HFFc6 (cell line): ENCODE results near the gene SNED1. TPM values are rescaled to one million over a fixed set of nuclear protein-coding genes. Genes with fewer than 3 reads are reported as not detected.

Experiments
- DNase-seq: peaks from one replicate; pipeline ENCODE4 v3.0.0-alpha.2; 2018
- H3K27ac Mint-ChIP-seq: 2 replicates; pipeline ENCODE4 v1.8.0; 2020; ENCODE audit warnings: mild to moderate bottlenecking, mixed read lengths
- H3K27me3 Mint-ChIP-seq: 2 replicates; pipeline ENCODE4 v1.8.0; 2021; ENCODE audit warnings: mild to moderate bottlenecking, moderate library complexity, mixed read lengths; ENCODE audit not compliant: insufficient read depth
- H3K36me3 Mint-ChIP-seq: 2 replicates; pipeline ENCODE4 v1.8.0; 2021; ENCODE audit warnings: low read depth, mixed read lengths
- H3K4me1 Mint-ChIP-seq: 2 replicates; pipeline ENCODE4 v1.8.0; 2020; ENCODE audit warnings: low read depth, mixed read lengths
- H3K4me3 Mint-ChIP-seq: 2 replicates; pipeline ENCODE4 v1.8.0; 2020; ENCODE audit warnings: mild to moderate bottlenecking, moderate library complexity, mixed read lengths
- H3K9me3 Mint-ChIP-seq: 2 replicates; pipeline ENCODE4 v1.8.0; 2020; ENCODE audit warnings: mild to moderate bottlenecking, mixed read lengths
- total RNA-seq, 6 experiments: library from RNA; stranded (reverse); fragmentation: NEBNext Ultra II Directional; extraction: Animal tissue kit (Norgen Biotek cat#: 25700); gene quantifications; 2 replicates in 1 of 6; 3 replicates in 5 of 6; pipeline ENCODE4 v1.2.3, GENCODE V29; 2021
- TF ChIP-seq, protein P1 (sequence below): fragments of 200-600 bp; sonication (generic); IDR thresholded peaks from 2 replicates; pipeline ENCODE4 v1.5.0; 2021; ENCODE audit warnings: antibody characterized with exemption, mild to moderate bottlenecking

Gene SNED1
- total RNA-seq, 6 experiments from 2014 or later, result 1.2 to 2.1 (median 1.6) TPM

DNA sequence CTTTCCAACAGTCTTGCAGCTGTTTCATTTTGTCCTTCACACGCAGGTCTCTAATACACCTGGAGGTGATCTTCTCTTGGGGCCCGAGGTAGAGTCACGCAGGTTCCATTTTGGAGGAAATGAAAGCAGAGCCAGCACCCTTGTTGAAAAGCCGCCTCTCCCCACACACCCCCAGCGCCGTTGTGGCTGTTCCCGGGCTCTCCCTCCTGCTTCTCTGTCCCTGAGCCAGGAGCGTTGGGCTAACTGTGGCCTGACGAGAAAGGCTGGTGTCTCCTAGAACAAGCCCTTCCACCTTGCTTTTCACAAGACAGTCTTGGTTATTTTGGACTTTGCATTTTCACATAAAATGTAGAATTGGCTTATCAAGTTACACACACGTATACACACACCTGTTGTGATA lies 16.3 kb downstream of the SNED1 start:
- no peak overlapping the region for H3K27ac Mint-ChIP-seq
- H3K9me3 Mint-ChIP-seq, result no peaks in the 10 kb centered on the region
- no peak for DNase-seq
- H3K4me3 Mint-ChIP-seq, result no peak overlapping the region
- TF ChIP-seq, protein P1, sequence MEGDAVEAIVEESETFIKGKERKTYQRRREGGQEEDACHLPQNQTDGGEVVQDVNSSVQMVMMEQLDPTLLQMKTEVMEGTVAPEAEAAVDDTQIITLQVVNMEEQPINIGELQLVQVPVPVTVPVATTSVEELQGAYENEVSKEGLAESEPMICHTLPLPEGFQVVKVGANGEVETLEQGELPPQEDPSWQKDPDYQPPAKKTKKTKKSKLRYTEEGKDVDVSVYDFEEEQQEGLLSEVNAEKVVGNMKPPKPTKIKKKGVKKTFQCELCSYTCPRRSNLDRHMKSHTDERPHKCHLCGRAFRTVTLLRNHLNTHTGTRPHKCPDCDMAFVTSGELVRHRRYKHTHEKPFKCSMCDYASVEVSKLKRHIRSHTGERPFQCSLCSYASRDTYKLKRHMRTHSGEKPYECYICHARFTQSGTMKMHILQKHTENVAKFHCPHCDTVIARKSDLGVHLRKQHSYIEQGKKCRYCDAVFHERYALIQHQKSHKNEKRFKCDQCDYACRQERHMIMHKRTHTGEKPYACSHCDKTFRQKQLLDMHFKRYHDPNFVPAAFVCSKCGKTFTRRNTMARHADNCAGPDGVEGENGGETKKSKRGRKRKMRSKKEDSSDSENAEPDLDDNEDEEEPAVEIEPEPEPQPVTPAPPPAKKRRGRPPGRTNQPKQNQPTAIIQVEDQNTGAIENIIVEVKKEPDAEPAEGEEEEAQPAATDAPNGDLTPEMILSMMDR, result no peak
- H3K36me3 Mint-ChIP-seq, result no peaks in the 10 kb centered on the region
- peaks cover 2% of the 10 kb centered on the region for H3K27me3 Mint-ChIP-seq
- H3K4me1 Mint-ChIP-seq, result peaks cover 8% of the 10 kb centered on the region

DNA sequence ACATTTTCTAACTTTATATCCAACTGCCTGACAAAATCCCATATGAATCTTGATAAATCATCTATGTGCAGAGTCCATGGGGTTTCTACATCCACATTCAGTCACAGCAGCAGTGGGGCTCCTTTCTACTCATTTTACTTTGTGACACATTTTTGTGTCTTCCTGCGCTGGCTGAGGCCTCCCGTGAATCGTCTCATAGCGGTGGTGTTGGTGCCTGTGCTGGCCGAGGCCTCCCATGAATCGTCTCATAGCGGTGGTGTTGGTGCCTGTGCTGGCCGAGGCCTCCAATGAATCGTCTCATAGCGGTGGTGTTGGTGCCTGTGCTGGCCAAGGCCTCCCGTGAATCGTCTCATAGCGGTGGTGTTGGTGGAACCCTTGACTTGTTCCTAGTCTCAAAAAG lies 17.0 kb downstream of the SNED1 start:
- no peak overlapping the region for H3K4me3 Mint-ChIP-seq
- TF ChIP-seq, protein P1, result no peak
- no peak overlapping the region for H3K27ac Mint-ChIP-seq
- no peak for DNase-seq
- peaks cover under 1% of the 10 kb centered on the region for H3K4me1 Mint-ChIP-seq
- no peaks in the 10 kb centered on the region for H3K36me3 Mint-ChIP-seq
- H3K27me3 Mint-ChIP-seq, result peaks cover 2% of the 10 kb centered on the region
- no peaks in the 10 kb centered on the region for H3K9me3 Mint-ChIP-seq

DNA sequence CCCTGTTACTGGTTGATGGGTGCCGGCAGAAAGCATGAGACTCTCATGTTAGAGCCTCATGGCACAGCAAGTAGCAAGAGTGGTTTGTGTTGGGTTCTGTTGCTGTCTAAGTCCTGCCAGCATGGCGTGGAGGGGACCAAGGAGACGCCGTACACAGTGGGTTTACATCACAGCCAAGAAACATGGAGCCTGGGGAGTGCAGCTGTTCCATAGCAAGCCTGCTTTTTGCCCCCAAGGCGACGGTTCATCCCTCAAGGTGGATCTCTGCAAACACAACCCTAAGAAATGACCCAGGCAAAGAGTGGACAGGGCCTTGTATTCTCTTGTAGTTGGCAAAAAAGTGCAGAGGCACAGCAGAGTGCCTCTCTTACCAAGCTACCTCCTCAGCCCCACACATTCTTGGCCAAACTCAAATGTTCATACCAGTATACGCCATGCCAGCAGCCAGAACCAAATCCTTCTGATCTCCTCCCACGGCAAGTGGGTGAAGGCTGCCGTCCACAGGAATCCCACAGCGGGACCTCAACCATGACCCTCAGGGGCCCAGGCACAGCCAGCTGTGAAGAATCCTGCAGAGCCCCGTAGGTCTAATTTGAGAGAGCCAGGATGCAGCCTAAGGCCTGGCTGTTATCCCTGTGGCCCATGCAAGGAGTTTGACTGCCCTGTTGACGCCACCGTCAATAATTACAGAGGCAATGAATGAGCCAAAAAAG lies 19.0 kb downstream of the SNED1 start:
- TF ChIP-seq, protein P1, result no peak
- no peak overlapping the region for H3K4me3 Mint-ChIP-seq
- no peak for DNase-seq
- H3K27ac Mint-ChIP-seq, result no peak overlapping the region
- no peaks in the 10 kb centered on the region for H3K4me1 Mint-ChIP-seq
- H3K9me3 Mint-ChIP-seq, result no peaks in the 10 kb centered on the region
- H3K27me3 Mint-ChIP-seq, result peaks cover 7% of the 10 kb centered on the region
- no peaks in the 10 kb centered on the region for H3K36me3 Mint-ChIP-seq

DNA sequence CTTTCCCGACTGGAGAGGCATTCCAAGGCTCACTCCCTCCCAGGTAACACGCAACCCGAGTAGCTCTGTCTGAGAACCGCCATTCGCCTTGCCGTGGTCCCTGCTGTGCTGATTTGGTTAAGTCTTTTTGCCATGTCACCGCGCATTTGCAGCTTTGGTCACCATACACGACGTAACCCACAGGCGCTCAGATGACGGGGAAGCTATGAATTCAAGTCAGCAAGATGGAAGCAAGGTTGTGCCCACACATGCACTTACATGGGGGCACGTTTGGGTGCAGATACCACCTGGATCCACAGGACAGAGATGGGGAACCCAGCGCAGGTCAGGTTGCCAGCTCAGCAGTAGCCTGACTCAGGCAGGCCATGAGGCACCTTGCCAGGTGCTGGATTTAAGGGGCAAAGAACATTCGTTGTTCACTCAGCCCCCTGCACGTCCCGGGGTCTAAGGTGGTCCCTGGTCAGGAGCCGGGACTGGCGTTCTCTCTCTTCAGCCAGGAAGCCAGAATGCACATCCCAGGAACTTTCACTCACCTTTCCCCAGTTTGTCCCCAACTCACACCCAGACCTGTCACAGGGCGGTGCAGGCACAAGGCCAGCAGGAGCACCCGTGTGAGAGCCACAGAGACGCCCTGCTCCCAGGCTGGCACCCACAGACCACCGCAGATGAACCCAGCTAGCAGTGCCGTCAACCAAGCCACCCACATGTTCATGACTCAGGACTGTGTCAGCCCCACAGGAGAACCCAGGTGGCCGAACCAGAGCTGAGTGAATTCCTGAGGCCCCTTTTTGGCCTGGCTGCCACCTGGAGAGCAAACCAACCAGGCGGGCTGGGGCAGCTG lies 19.9 kb downstream of the SNED1 start:
- no peak overlapping the region for H3K27ac Mint-ChIP-seq
- no peaks in the 10 kb centered on the region for H3K36me3 Mint-ChIP-seq
- DNase-seq, result no peak
- no peaks in the 10 kb centered on the region for H3K4me1 Mint-ChIP-seq
- peaks cover 7% of the 10 kb centered on the region for H3K27me3 Mint-ChIP-seq
- H3K4me3 Mint-ChIP-seq, result no peak overlapping the region
- H3K9me3 Mint-ChIP-seq, result no peaks in the 10 kb centered on the region
- TF ChIP-seq, protein P1, result no peak

DNA sequence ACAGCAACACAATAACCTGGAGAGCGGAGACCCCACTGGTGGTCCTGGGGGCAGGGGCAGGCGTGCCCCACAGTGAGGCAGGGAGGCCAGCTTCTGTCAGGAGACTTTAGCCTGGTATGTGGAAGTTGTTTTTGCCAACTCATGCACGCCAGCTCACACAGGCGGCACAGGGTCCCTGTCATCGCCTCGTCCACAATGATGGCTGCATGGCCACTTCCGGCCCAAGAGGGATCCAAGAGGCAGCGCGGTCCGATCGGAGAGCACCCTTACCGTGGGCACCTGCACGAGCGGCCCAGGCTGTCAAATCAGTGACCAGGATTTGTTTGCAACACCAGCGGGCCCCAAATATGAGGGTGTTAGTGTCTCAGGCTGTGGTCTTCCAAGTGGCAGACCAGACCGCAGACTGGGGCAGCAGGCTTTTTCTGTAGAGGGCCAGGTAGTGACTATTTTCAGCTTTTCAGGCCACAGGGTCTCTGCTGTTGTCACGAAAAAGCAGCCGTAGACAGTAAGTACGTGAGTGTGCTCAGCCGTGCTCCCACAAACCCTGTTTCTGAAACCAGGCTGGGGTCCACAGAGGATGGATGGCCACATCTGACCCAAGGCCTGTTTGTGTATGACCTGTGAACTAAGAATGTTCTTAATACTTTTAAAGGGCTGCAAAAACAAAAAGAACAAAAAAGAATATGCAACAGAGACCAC lies 21.2 kb downstream of the SNED1 start:
- no peak overlapping the region for H3K4me3 Mint-ChIP-seq

More for the DNA sequence above, 21.2 kb downstream of the SNED1 start:
- Mint-ChIP-seq H3K27me3 (peaks cover 7% of the 10 kb centered on the region), H3K4me1 (no peaks in the 10 kb centered on the region), H3K27ac (no peak overlapping the region), H3K9me3 (peaks cover under 1% of the 10 kb centered on the region; the same call in 1 of the 2 replicates), H3K36me3 (no peaks in the 10 kb centered on the region)
- no peak for DNase-seq
- TF ChIP-seq, protein P1, result no peak
